HepG2 (cell line): ENCODE data around the gene NELFCD. TPM values are rescaled to one million over a fixed set of nuclear protein-coding genes. Genes with fewer than 3 reads are reported as not detected.

Experiments used
- E2F5 ChIP-seq: sonication (generic); formaldehyde crosslinking; conservative IDR thresholded peaks from 2 replicates; pipeline ENCODE4 v1.4.0; 2020; ENCODE audit warnings: missing genetic modification reagents
- EEA1 ChIP-seq: sonication (generic); formaldehyde crosslinking; IDR thresholded peaks from 2 replicates; pipeline ENCODE4 v1.5.1; 2020; ENCODE audit warnings: mild to moderate bottlenecking, missing genetic modification reagents, borderline replicate concordance
- EED ChIP-seq: sonication (generic); formaldehyde crosslinking; IDR thresholded peaks from 2 replicates; pipeline ENCODE4 v1.5.0; 2020; ENCODE audit warnings: mild to moderate bottlenecking, missing genetic modification reagents
- FOXO4 ChIP-seq: sonication (generic); formaldehyde crosslinking; conservative IDR thresholded peaks from 2 replicates; pipeline ENCODE4 v1.8.1; 2023; ENCODE audit warnings: missing genetic modification reagents
- HDAC2 ChIP-seq: sonication (generic); formaldehyde crosslinking; IDR thresholded peaks from 2 replicates; pipeline ENCODE4 v1.4.0; 2020; ENCODE audit warnings: missing genetic modification reagents
- RBFOX2 ChIP-seq: fragments of 200-400 bp; formaldehyde crosslinking; IDR thresholded peaks from 2 replicates; pipeline ENCODE4 v1.6.1; 2017; ENCODE audit warnings: low read depth, mild to moderate bottlenecking, low read length
- SRSF4 ChIP-seq: fragments of 200-400 bp; formaldehyde crosslinking; IDR thresholded peaks from one replicate; pipeline ENCODE4 v1.6.1; 2018; ENCODE audit warnings: mild to moderate bottlenecking, low read depth, low read length, moderate library complexity; ENCODE audit not compliant: poor library complexity, severe bottlenecking
- SRY ChIP-seq: sonication (generic); formaldehyde crosslinking; IDR thresholded peaks from 2 replicates; pipeline ENCODE4 v1.8.0; 2022; ENCODE audit warnings: mild to moderate bottlenecking, missing genetic modification reagents
- TARDBP ChIP-seq: sonication (generic); formaldehyde crosslinking; IDR thresholded peaks from 2 replicates; pipeline ENCODE4 v1.8.0; 2022; ENCODE audit warnings: mild to moderate bottlenecking, missing genetic modification reagents
- TGIF2 ChIP-seq: IDR thresholded peaks from 2 replicates; pipeline ENCODE4 v1.6.1; 2016; ENCODE audit warnings: control low read depth, missing compliant biosample characterization
- THAP11 ChIP-seq: IDR thresholded peaks from 2 replicates; pipeline ENCODE4 v1.6.1; 2016; ENCODE audit warnings: missing biosample characterization, missing genetic modification reagents
- ZIK1 ChIP-seq: sonication (generic); formaldehyde crosslinking; IDR thresholded peaks from 2 replicates; pipeline ENCODE4 v1.5.0; 2020; ENCODE audit warnings: mild to moderate bottlenecking, low read depth, missing genetic modification reagents, borderline replicate concordance
- ZKSCAN1 ChIP-seq: fragments of 150-350 bp; IDR thresholded peaks from 2 replicates; pipeline ENCODE4 v1.6.1; 2014; ENCODE audit warnings: low read length
- ZNF431 ChIP-seq: sonication (generic); formaldehyde crosslinking; IDR thresholded peaks from 2 replicates; pipeline ENCODE4 v1.9.0; 2022; ENCODE audit warnings: missing genetic modification reagents, low read depth, mild to moderate bottlenecking, borderline replicate concordance
- ZNF552 ChIP-seq: sonication (generic); formaldehyde crosslinking; IDR thresholded peaks from 2 replicates; pipeline ENCODE4 v1.9.0; 2022; ENCODE audit warnings: missing genetic modification reagents, mild to moderate bottlenecking, borderline replicate concordance
- ZNF557 ChIP-seq: sonication (generic); formaldehyde crosslinking; IDR thresholded peaks from 2 replicates; pipeline ENCODE4 v1.4.0; 2020; ENCODE audit warnings: missing genetic modification reagents
- ZNF558 ChIP-seq: sonication (generic); formaldehyde crosslinking; IDR thresholded peaks from 2 replicates; pipeline ENCODE4 v1.9.0; 2022; ENCODE audit warnings: mild to moderate bottlenecking, missing genetic modification reagents, borderline replicate concordance
- ZNF605 ChIP-seq: sonication (generic); formaldehyde crosslinking; IDR thresholded peaks from 2 replicates; pipeline ENCODE4 v1.8.0; 2022; ENCODE audit warnings: mild to moderate bottlenecking, missing genetic modification reagents
- polyA plus RNA-seq, 8 experiments: library from polyadenylated mRNA; depleted of rRNA in 3 of 8; stranded (reverse) in 7 of 8; unstranded in 1 of 8; fragments of >200 nt; fragmentation: Illumina TruSeq in 4 of 8; extraction: Trizol in 4 of 8; gene quantifications; 2 replicates each; pipeline versions ENCODE4 v1.2.1 to v1.2.3, GENCODE V29; 2011 to 2016; ENCODE audit warnings: low read depth in 4 of 8, missing spikeins in 1 of 8, mixed read lengths in 1 of 8; ENCODE audit not compliant: insufficient read depth in 1 of 8
- total RNA-seq, 5 experiments: library from RNA; depleted of rRNA; stranded (reverse); fragments of >200 nt; fragmentation: Illumina TruSeq; extraction: Trizol; gene quantifications; 2 replicates each; pipeline ENCODE4 v1.2.3, GENCODE V29; 2016; ENCODE audit warnings: low read depth in 1 of 5
- TF ChIP-seq, protein P1 (sequence below): sonication (generic); formaldehyde crosslinking; IDR thresholded peaks from 2 replicates; pipeline ENCODE4 v1.5.1; 2020; ENCODE audit warnings: mild to moderate bottlenecking, missing genetic modification reagents, borderline replicate concordance
- TF ChIP-seq, protein P2 (sequence below): sonication (generic); formaldehyde crosslinking; IDR thresholded peaks from 2 replicates; pipeline ENCODE4 v1.5.1; 2020; ENCODE audit warnings: missing genetic modification reagents, mild to moderate bottlenecking, borderline replicate concordance

NELFCD gene
- total and polyA plus RNA-seq, 2 of the 13 experiments (the other 11 are each of a cell fraction or from before 2014, with no cell fraction given) = 159 to 203 TPM

- TF ChIP-seq, protein P1, sequence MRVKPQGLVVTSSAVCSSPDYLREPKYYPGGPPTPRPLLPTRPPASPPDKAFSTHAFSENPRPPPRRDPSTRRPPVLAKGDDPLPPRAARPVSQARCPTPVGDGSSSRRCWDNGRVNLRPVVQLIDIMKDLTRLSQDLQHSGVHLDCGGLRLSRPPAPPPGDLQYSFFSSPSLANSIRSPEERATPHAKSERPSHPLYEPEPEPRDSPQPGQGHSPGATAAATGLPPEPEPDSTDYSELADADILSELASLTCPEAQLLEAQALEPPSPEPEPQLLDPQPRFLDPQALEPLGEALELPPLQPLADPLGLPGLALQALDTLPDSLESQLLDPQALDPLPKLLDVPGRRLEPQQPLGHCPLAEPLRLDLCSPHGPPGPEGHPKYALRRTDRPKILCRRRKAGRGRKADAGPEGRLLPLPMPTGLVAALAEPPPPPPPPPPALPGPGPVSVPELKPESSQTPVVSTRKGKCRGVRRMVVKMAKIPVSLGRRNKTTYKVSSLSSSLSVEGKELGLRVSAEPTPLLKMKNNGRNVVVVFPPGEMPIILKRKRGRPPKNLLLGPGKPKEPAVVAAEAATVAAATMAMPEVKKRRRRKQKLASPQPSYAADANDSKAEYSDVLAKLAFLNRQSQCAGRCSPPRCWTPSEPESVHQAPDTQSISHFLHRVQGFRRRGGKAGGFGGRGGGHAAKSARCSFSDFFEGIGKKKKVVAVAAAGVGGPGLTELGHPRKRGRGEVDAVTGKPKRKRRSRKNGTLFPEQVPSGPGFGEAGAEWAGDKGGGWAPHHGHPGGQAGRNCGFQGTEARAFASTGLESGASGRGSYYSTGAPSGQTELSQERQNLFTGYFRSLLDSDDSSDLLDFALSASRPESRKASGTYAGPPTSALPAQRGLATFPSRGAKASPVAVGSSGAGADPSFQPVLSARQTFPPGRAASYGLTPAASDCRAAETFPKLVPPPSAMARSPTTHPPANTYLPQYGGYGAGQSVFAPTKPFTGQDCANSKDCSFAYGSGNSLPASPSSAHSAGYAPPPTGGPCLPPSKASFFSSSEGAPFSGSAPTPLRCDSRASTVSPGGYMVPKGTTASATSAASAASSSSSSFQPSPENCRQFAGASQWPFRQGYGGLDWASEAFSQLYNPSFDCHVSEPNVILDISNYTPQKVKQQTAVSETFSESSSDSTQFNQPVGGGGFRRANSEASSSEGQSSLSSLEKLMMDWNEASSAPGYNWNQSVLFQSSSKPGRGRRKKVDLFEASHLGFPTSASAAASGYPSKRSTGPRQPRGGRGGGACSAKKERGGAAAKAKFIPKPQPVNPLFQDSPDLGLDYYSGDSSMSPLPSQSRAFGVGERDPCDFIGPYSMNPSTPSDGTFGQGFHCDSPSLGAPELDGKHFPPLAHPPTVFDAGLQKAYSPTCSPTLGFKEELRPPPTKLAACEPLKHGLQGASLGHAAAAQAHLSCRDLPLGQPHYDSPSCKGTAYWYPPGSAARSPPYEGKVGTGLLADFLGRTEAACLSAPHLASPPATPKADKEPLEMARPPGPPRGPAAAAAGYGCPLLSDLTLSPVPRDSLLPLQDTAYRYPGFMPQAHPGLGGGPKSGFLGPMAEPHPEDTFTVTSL (CRISPR knock-in tag) = peak; percentile 35; the same call in 1 of the 2 replicates
- TF ChIP-seq FOXO4 (CRISPR knock-in tag) = no peak
- no peak; the same call in 1 of the 2 replicates for TF ChIP-seq THAP11 (CRISPR knock-in tag)
- TF ChIP-seq E2F5 (CRISPR knock-in tag) = no peak
- TF ChIP-seq, protein P2, sequence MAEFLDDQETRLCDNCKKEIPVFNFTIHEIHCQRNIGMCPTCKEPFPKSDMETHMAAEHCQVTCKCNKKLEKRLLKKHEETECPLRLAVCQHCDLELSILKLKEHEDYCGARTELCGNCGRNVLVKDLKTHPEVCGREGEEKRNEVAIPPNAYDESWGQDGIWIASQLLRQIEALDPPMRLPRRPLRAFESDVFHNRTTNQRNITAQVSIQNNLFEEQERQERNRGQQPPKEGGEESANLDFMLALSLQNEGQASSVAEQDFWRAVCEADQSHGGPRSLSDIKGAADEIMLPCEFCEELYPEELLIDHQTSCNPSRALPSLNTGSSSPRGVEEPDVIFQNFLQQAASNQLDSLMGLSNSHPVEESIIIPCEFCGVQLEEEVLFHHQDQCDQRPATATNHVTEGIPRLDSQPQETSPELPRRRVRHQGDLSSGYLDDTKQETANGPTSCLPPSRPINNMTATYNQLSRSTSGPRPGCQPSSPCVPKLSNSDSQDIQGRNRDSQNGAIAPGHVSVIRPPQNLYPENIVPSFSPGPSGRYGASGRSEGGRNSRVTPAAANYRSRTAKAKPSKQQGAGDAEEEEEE (CRISPR knock-in tag) = no peak
- TF ChIP-seq HDAC2 (CRISPR knock-in tag) = peak; percentile 52; the same call in 1 of the 2 replicates
- TF ChIP-seq ZNF557 (CRISPR knock-in tag) = no peak
- no peak for TF ChIP-seq TGIF2
- no peak for TF ChIP-seq EED
- peak; percentile 73; the same call in 1 of the 2 replicates for TF ChIP-seq TARDBP
- TF ChIP-seq ZNF431 (CRISPR knock-in tag) = no peak
- no peak for TF ChIP-seq EEA1 (CRISPR knock-in tag)
- no peak; the same call in 1 of the 2 replicates for TF ChIP-seq ZNF552 (CRISPR knock-in tag)
- no peak for TF ChIP-seq RBFOX2
- TF ChIP-seq SRY (CRISPR knock-in tag) = no peak
- TF ChIP-seq SRSF4 = no peak
- TF ChIP-seq ZNF605 (CRISPR knock-in tag) = peak; percentile 56; the same call in 1 of the 2 replicates
- TF ChIP-seq ZIK1 (CRISPR knock-in tag) = no peak
- no peak for TF ChIP-seq ZNF558 (CRISPR knock-in tag)
- no peak for TF ChIP-seq ZKSCAN1
These were observed 23.9 kb downstream of the NELFCD start (continued) for GRCh38 chr20:59004763-59005522.
